ENCODE data around the gene NR3C1.

Gene NR3C1

GRCh38 chr5:143251190-143251589, 152.3 kb downstream of the NR3C1 start:
- TF ChIP-seq CTCF (conservative IDR thresholded peaks at IDR 0.05; ENCODE audit: low read length) (no peak), EZH2phosphoT487 (IDR thresholded peaks at IDR 0.05; ENCODE audit: borderline replicate concordance) (no peak)
- Histone ChIP-seq H3K79me2 (ENCODE audit: insufficient read depth, low read length) (no peaks in the 10 kb centered on the region), H4K20me1 (ENCODE audit: insufficient read depth, low read length, poor library complexity, severe bottlenecking) (no peaks in the 10 kb centered on the region), H3F3A (ENCODE audit: low read depth) (no peaks in the 10 kb centered on the region), H3K9me3 (ENCODE audit: insufficient read depth, low read depth, low read length) (no peaks in the 10 kb centered on the region), H3K4me3 (ENCODE audit: low read length, poor library complexity, severe bottlenecking) (no peak overlapping the region), H3K4me2 (ENCODE audit: low read depth, low read length, poor library complexity, severe bottlenecking) (no peak overlapping the region), H3K36me3 (ENCODE audit: insufficient read depth, low read length) (no peaks in the 10 kb centered on the region), H3K9me2 (replicated peaks; ENCODE audit: low read depth, low read length) (no peaks in the 10 kb centered on the region), H3K4me1 (ENCODE audit: insufficient read depth, low read length, poor library complexity, severe bottlenecking) (no peaks in the 10 kb centered on the region), H3K9ac (ENCODE audit: low read depth, low read length, poor library complexity, severe bottlenecking) (no peak overlapping the region), H3K27me3 (ENCODE audit: insufficient read depth, low read length, poor library complexity, severe bottlenecking) (no peaks in the 10 kb centered on the region), H2AFZ (ENCODE audit: low read length) (no peak overlapping the region)

- H3K9me2 ChIP-seq (replicated peaks; ENCODE audit: low read depth, low read length): no peaks in the 10 kb centered on the region
- H3K79me2 ChIP-seq (ENCODE audit: insufficient read depth, low read length): no peaks in the 10 kb centered on the region
- no peaks in the 10 kb centered on the region for H3K4me1 ChIP-seq (ENCODE audit: insufficient read depth, low read length, poor library complexity, severe bottlenecking)
- H2AFZ ChIP-seq (ENCODE audit: low read length): no peak overlapping the region
- no peaks in the 10 kb centered on the region for H3K9me3 ChIP-seq (ENCODE audit: insufficient read depth, low read depth, low read length)
- no peak overlapping the region for H3K4me3 ChIP-seq (ENCODE audit: low read length, poor library complexity, severe bottlenecking)
- no peaks in the 10 kb centered on the region for H3F3A ChIP-seq (ENCODE audit: low read depth)
- H4K20me1 ChIP-seq (ENCODE audit: insufficient read depth, low read length, poor library complexity, severe bottlenecking): no peaks in the 10 kb centered on the region
- H3K9ac ChIP-seq (ENCODE audit: low read depth, low read length, poor library complexity, severe bottlenecking): no peak overlapping the region
- H3K4me2 ChIP-seq (ENCODE audit: low read depth, low read length, poor library complexity, severe bottlenecking): no peak overlapping the region
- no peaks in the 10 kb centered on the region for H3K27me3 ChIP-seq (ENCODE audit: insufficient read depth, low read length, poor library complexity, severe bottlenecking)
- no peaks in the 10 kb centered on the region for H3K36me3 ChIP-seq (ENCODE audit: insufficient read depth, low read length)
- TF ChIP-seq EZH2phosphoT487 (IDR thresholded peaks at IDR 0.05; ENCODE audit: borderline replicate concordance) (no peak), CTCF (conservative IDR thresholded peaks at IDR 0.05; ENCODE audit: low read length) (no peak)
Observed at GRCh38 chr5:143249851-143250250, 153.6 kb downstream of the NR3C1 start.

- no peaks in the 10 kb centered on the region for H3K27me3 ChIP-seq (ENCODE audit: insufficient read depth, low read length, poor library complexity, severe bottlenecking)
- no peak overlapping the region for H3K9ac ChIP-seq (ENCODE audit: low read depth, low read length, poor library complexity, severe bottlenecking)
- H3K4me3 ChIP-seq (ENCODE audit: low read length, poor library complexity, severe bottlenecking): no peak overlapping the region
- H3K9me2 ChIP-seq (replicated peaks; ENCODE audit: low read depth, low read length): no peaks in the 10 kb centered on the region
- no peaks in the 10 kb centered on the region for H3K9me3 ChIP-seq (ENCODE audit: insufficient read depth, low read depth, low read length)
- TF ChIP-seq EZH2phosphoT487 (IDR thresholded peaks at IDR 0.05; ENCODE audit: borderline replicate concordance) (no peak), CTCF (conservative IDR thresholded peaks at IDR 0.05; ENCODE audit: low read length) (no peak)
- H3K4me2 ChIP-seq (ENCODE audit: low read depth, low read length, poor library complexity, severe bottlenecking): no peak overlapping the region
- H3K79me2 ChIP-seq (ENCODE audit: insufficient read depth, low read length): no peaks in the 10 kb centered on the region
- no peaks in the 10 kb centered on the region for H3F3A ChIP-seq (ENCODE audit: low read depth)
- no peaks in the 10 kb centered on the region for H3K36me3 ChIP-seq (ENCODE audit: insufficient read depth, low read length)
- no peaks in the 10 kb centered on the region for H3K4me1 ChIP-seq (ENCODE audit: insufficient read depth, low read length, poor library complexity, severe bottlenecking)
- H2AFZ ChIP-seq (ENCODE audit: low read length): no peak overlapping the region
- H4K20me1 ChIP-seq (ENCODE audit: insufficient read depth, low read length, poor library complexity, severe bottlenecking): no peaks in the 10 kb centered on the region
Observed at GRCh38 chr5:143248822-143249579, 154.5 kb downstream of the NR3C1 start.

Data from Loucy (cell line).